GM12878 (cell line): Measurements from ENCODE around the gene FOXP4.

ENCODE experiments used
- CEBPB ChIP-seq, 2 experiments: fragments of 150-350 bp in 1 of 2; IDR thresholded peaks; 2 replicates each; pipeline ENCODE4 v1.6.1; 2012 to 2014; ENCODE audit warnings: low read depth in 2 of 2, low read length in 2 of 2, borderline replicate concordance in 1 of 2, inconsistent platforms in 1 of 2
- EZH2 ChIP-seq: IDR thresholded peaks from 2 replicates; pipeline ENCODE4 v1.6.1; 2012; ENCODE audit warnings: low read depth, mild to moderate bottlenecking, control low read depth, inconsistent platforms, low read length, borderline replicate concordance; ENCODE audit not compliant: control insufficient read depth
- POLR2A ChIP-seq: IDR thresholded peaks from 2 replicates; pipeline ENCODE4 v1.6.1; 2011; ENCODE audit warnings: low read depth, mild to moderate bottlenecking, low read length
- SP1 ChIP-seq: IDR thresholded peaks from one replicate; pipeline ENCODE4 v1.6.1; 2011; ENCODE audit warnings: low read depth, low read length
- TAF1 ChIP-seq: IDR thresholded peaks from 2 replicates; pipeline ENCODE4 v1.6.1; 2011; ENCODE audit warnings: mild to moderate bottlenecking, low read depth, low read length, borderline replicate concordance
- TF ChIP-seq, protein P1 (sequence below): IDR thresholded peaks from 2 replicates; pipeline ENCODE4 v1.6.1; 2012; ENCODE audit warnings: low read length, inconsistent platforms
- TF ChIP-seq, protein P2 (sequence below), 3 experiments: IDR thresholded peaks in 2 of 3; conservative IDR thresholded peaks in 1 of 3; 2 replicates each; pipeline ENCODE4 v1.5.1; 2011; ENCODE audit warnings: low read depth in 3 of 3, low read length in 3 of 3, mild to moderate bottlenecking in 3 of 3, control low read depth in 2 of 3, moderate library complexity in 2 of 3, inconsistent platforms in 1 of 3, mixed read lengths in 1 of 3; ENCODE audit not compliant: control insufficient read depth in 2 of 3, insufficient read depth in 1 of 3; ENCODE audit errors: extremely low read depth in 1 of 3

DNA sequence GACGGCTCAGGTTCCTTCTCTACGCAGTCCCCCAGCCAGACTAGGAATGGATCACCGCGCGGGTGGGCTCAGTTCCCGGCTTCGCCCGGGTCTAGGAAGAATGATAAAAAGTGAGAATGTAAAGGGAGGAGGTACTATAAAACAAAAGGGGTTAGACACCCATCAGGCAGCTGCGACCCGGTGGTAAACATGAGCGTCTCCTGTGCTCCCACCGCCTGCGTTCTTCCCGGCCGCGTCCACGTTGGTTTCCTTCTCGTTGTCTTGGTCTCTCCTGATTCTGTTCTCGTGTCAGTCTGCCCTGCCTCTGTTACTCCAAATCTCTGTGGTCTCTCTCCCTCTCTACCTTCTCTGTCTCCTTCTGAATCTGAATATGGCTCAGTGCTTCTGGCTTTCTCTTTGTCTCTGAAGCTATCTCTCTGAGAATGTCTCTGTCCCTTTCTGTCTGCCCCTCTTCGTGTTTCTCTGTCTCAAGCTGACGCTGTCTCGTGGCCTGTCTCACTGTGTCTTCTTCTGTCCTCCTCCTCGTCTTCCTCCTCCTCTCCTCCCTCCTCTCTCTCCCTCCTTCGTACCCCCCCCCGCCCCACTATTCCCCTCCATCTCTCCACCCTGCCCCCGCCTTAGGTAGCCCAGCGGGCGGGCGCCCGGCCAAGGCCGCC lies 41.6 kb upstream of the FOXP4 start:
- no peak for TF ChIP-seq TAF1
- no peak for TF ChIP-seq POLR2A
- TF ChIP-seq, protein P1, sequence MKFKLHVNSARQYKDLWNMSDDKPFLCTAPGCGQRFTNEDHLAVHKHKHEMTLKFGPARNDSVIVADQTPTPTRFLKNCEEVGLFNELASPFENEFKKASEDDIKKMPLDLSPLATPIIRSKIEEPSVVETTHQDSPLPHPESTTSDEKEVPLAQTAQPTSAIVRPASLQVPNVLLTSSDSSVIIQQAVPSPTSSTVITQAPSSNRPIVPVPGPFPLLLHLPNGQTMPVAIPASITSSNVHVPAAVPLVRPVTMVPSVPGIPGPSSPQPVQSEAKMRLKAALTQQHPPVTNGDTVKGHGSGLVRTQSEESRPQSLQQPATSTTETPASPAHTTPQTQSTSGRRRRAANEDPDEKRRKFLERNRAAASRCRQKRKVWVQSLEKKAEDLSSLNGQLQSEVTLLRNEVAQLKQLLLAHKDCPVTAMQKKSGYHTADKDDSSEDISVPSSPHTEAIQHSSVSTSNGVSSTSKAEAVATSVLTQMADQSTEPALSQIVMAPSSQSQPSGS = no peak
- no peak for TF ChIP-seq SP1
- TF ChIP-seq, protein P2, sequence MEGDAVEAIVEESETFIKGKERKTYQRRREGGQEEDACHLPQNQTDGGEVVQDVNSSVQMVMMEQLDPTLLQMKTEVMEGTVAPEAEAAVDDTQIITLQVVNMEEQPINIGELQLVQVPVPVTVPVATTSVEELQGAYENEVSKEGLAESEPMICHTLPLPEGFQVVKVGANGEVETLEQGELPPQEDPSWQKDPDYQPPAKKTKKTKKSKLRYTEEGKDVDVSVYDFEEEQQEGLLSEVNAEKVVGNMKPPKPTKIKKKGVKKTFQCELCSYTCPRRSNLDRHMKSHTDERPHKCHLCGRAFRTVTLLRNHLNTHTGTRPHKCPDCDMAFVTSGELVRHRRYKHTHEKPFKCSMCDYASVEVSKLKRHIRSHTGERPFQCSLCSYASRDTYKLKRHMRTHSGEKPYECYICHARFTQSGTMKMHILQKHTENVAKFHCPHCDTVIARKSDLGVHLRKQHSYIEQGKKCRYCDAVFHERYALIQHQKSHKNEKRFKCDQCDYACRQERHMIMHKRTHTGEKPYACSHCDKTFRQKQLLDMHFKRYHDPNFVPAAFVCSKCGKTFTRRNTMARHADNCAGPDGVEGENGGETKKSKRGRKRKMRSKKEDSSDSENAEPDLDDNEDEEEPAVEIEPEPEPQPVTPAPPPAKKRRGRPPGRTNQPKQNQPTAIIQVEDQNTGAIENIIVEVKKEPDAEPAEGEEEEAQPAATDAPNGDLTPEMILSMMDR (IDR thresholded peaks at IDR 0.05 in 2 of 3, conservative IDR thresholded peaks at IDR 0.05 in 1 of 3; ENCODE audit: control insufficient read depth in 2 of 3, extremely low read depth in 1 of 3, insufficient read depth in 1 of 3, low read depth in 3 of 3, low read length in 3 of 3) = no peak
- TF ChIP-seq EZH2 = no peak
- TF ChIP-seq CEBPB (IDR thresholded peaks at IDR 0.05; ENCODE audit: borderline replicate concordance in 1 of 2, low read depth in 2 of 2, low read length in 2 of 2) = no peak
